Spleen (tissue), 11 donors: Measurements from ENCODE around the gene TIMM50. TPM values are rescaled to one million over a fixed set of nuclear protein-coding genes. Genes with fewer than 3 reads are reported as not detected.

Experiments
- DNase-seq: peaks from one replicate; pipeline ENCODE4 v3.0.0-alpha.2; 2020
- H3K27ac ChIP-seq, 8 donors: fragments of 200-600 bp; sonication (generic) in 7 of 8; 1 replicate in 4 of 8; 2 replicates in 4 of 8; pipeline versions ENCODE4 v1.5.0 to v1.8.0; 2016 to 2021; ENCODE audit warnings: inconsistent platforms in 4 of 8, mild to moderate bottlenecking in 4 of 8, moderate library complexity in 1 of 8
- H3K27me3 ChIP-seq, 7 donors: fragments of 200-600 bp; sonication (generic) in 6 of 7; replicated peaks in 1 of 7; 1 replicate in 4 of 7; 2 replicates in 3 of 7; pipeline versions ENCODE4 v1.5.0 to v1.8.0; 2016 to 2021; ENCODE audit warnings: inconsistent platforms in 3 of 7, mild to moderate bottlenecking in 1 of 7
- H3K36me3 ChIP-seq, 6 donors: fragments of 200-600 bp; sonication (generic) in 5 of 6; 1 replicate in 4 of 6; 2 replicates in 2 of 6; pipeline versions ENCODE4 v1.5.0 to v1.8.0; 2016 to 2021; ENCODE audit warnings: inconsistent platforms in 2 of 6
- H3K4me1 ChIP-seq, 6 donors: fragments of 200-600 bp; sonication (generic) in 5 of 6; 1 replicate in 3 of 6; 2 replicates in 3 of 6; pipeline versions ENCODE4 v1.5.0 to v1.8.0; 2016 to 2021; ENCODE audit warnings: inconsistent platforms in 3 of 6
- H3K4me3 ChIP-seq, 8 donors: fragments of 200-600 bp; sonication (generic) in 7 of 8; 1 replicate in 4 of 8; 2 replicates in 4 of 8; pipeline versions ENCODE4 v1.5.0 to v1.8.0; 2016 to 2021; ENCODE audit warnings: inconsistent platforms in 4 of 8, mild to moderate bottlenecking in 4 of 8, moderate library complexity in 2 of 8
- H3K9me3 ChIP-seq, 8 donors: fragments of 200-600 bp; sonication (generic) in 7 of 8; 1 replicate in 4 of 8; 2 replicates in 4 of 8; pipeline versions ENCODE4 v1.5.0 to v1.8.0; 2016 to 2021; ENCODE audit warnings: inconsistent platforms in 4 of 8
- CTCF ChIP-seq, 11 experiments: fragments of 200-600 bp in 7 of 11; fragments of 450-650 bp in 4 of 11; sonication (generic) in 4 of 11; IDR thresholded peaks in 8 of 11; conservative IDR thresholded peaks in 3 of 11; 1 replicate in 7 of 11; 2 replicates in 4 of 11; pipeline versions ENCODE4 v1.4.0 to v1.8.0; 2016 to 2021; ENCODE audit warnings: antibody characterized with exemption in 11 of 11, inconsistent platforms in 4 of 11, mild to moderate bottlenecking in 1 of 11
- POLR2A ChIP-seq, 3 donors: fragments of 450-650 bp; IDR thresholded peaks; one replicate each; pipeline ENCODE4 v1.5.1; 2017; ENCODE audit warnings: antibody characterized with exemption in 3 of 3, mild to moderate bottlenecking in 1 of 3
- POLR2AphosphoS5 ChIP-seq, 3 donors: sonication (generic); formaldehyde crosslinking; IDR thresholded peaks; one replicate each; pipeline ENCODE4 v1.5.1; 2017; ENCODE audit warnings: antibody characterized with exemption in 3 of 3
- WGBS, 5 donors: extraction: QIAGEN DNeasy Blood & Tissue Kit in 3 of 5; methylation state at CpG; one replicate each; pipeline versions ENCODE4 v1.1.5 to v1.1.7; 2013 to 2018; 5-methylcytosine and 5-hydroxymethylcytosine counted together
- intact Hi-C: fragments of 100-400 bp; cut with DNase I; formaldehyde crosslinking; loops from one replicate; pipeline ENCODE4 v1.15.0; 2023; ENCODE audit warnings: low total_unique reads
- polyA plus RNA-seq, 3 donors: library from polyadenylated mRNA; stranded (reverse); fragments of 200-250 nt; gene quantifications; one replicate each; pipeline ENCODE4 v1.2.1, GENCODE V29; 2013
- total RNA-seq, 7 donors: library from RNA; depleted of rRNA in 3 of 7; stranded (reverse); fragments of >200 nt in 3 of 7; fragmentation: NEBNext Ultra II Directional in 4 of 7; extraction: Animal tissue kit (Norgen Biotek cat#: 25700) in 4 of 7; gene quantifications; one replicate each; pipeline versions ENCODE4 v1.1.0 to v1.2.1, GENCODE V29; 2016 to 2021
- donor health status: healthy with polysubstance abuse.
- donor health status: DM: no; HTN: no; CAD: no; lungs with moderate emphysema.
- donor health status: DM: no; HTN: no; CAD: no.
- donor health status: Bipolar disorder and iron deficiency.
- donor health status: healthy.
- donor health status: DM: no; HTN: no; CAD: no.
- donor health status: DM: yes; HTN: yes; CAD: no.

The TIMM50 gene
- total and polyA plus RNA-seq, 10 donors = 30.3 to 51.5 (median 41.3) TPM

- Histone ChIP-seq H3K36me3 (no peaks in the 10 kb centered on the region), H3K4me1 (peaks cover 14 to 33% (median 28%) of the 10 kb centered on the region in 6 donors), H3K9me3 (no peaks in the 10 kb centered on the region), H3K27ac (no peak overlapping the region), H3K4me3 (no peak overlapping the region), H3K27me3 (peaks cover 3 to 97% (median 63%) of the 10 kb centered on the region in 7 donors)
- intact Hi-C loops = no loop called here
- TF ChIP-seq CTCF (IDR thresholded peaks at IDR 0.05 in 8 of 11, conservative IDR thresholded peaks at IDR 0.05 in 3 of 11) (no peak), POLR2AphosphoS5 (IDR thresholded peaks at IDR 0.05) (no peak), POLR2A (IDR thresholded peaks at IDR 0.05) (no peak)
- 76 to 88% (median 81%) methylated on average over 8 of the region's 8 CpGs for WGBS, 5 donors
- no peak for DNase-seq
These were observed 19.3 kb downstream of the TIMM50 start for GRCh38 chr19:39499932-39500331.

- DNase-seq = no peak
- no peak for TF ChIP-seq CTCF (IDR thresholded peaks at IDR 0.05 in 8 of 11, conservative IDR thresholded peaks at IDR 0.05 in 3 of 11)
- no peak for TF ChIP-seq POLR2A (IDR thresholded peaks at IDR 0.05)
- TF ChIP-seq POLR2AphosphoS5 (IDR thresholded peaks at IDR 0.05) = no peak
- H3K4me1 ChIP-seq = peaks cover 14 to 33% (median 28%) of the 10 kb centered on the region in 6 donors
- no peaks in the 10 kb centered on the region for H3K36me3 ChIP-seq
- H3K27me3 ChIP-seq = peaks cover 3 to 100% (median 64%) of the 10 kb centered on the region in 7 donors
- intact Hi-C loops = no loop called here
- H3K9me3 ChIP-seq = no peaks in the 10 kb centered on the region
- no peak overlapping the region for H3K4me3 ChIP-seq
- no peak overlapping the region for H3K27ac ChIP-seq
- WGBS, 5 donors = 41 to 56% (median 52%) methylated on average over 4 of the region's 4 CpGs
These were observed 19.9 kb downstream of the TIMM50 start for GRCh38 chr19:39500543-39500942.

GRCh38 chr19:39501340-39501739 is 20.7 kb downstream of the TIMM50 start:
- no peak overlapping the region for H3K27ac ChIP-seq
- H3K4me3 ChIP-seq = no peak overlapping the region
- H3K9me3 ChIP-seq = no peaks in the 10 kb centered on the region
- intact Hi-C loops = no loop called here
- no peak for DNase-seq
- TF ChIP-seq POLR2A (IDR thresholded peaks at IDR 0.05) (no peak), POLR2AphosphoS5 (IDR thresholded peaks at IDR 0.05) (no peak), CTCF (IDR thresholded peaks at IDR 0.05 in 8 of 11, conservative IDR thresholded peaks at IDR 0.05 in 3 of 11) (no peak)
- H3K27me3 ChIP-seq = peaks cover 3 to 100% (median 66%) of the 10 kb centered on the region in 7 donors
- 70 to 82% (median 76%) methylated on average over 5 of the region's 5 CpGs for WGBS, 5 donors
- no peaks in the 10 kb centered on the region for H3K36me3 ChIP-seq
- peaks cover 14 to 33% (median 28%) of the 10 kb centered on the region in 6 donors for H3K4me1 ChIP-seq

GRCh38 chr19:39502640-39503417 is 22.2 kb downstream of the TIMM50 start:
- Histone ChIP-seq H3K27me3 (peaks cover 3 to 100% (median 71%) of the 10 kb centered on the region in 7 donors), H3K27ac (no peak overlapping the region), H3K9me3 (no peaks in the 10 kb centered on the region), H3K36me3 (no peaks in the 10 kb centered on the region), H3K4me3 (peak overlapping the region in 1 of 8 donors; percentile 46), H3K4me1 (peaks cover 12 to 42% (median 36%) of the 10 kb centered on the region in 6 donors)
- WGBS, 5 donors = 16 to 32% (median 19%) methylated on average over 32 to 69 of the region's 69 CpGs
- TF ChIP-seq CTCF (IDR thresholded peaks at IDR 0.05 in 8 of 11, conservative IDR thresholded peaks at IDR 0.05 in 3 of 11) (peak in 10 of 11 experiments; percentile 9 to 94 (median 86)), POLR2A (IDR thresholded peaks at IDR 0.05) (no peak), POLR2AphosphoS5 (IDR thresholded peaks at IDR 0.05) (peak in 2 of 3 donors; percentile 43 to 53)
- intact Hi-C loops = no loop called here
- peak; percentile 91 for DNase-seq
